Medulla oblongata (tissue), 1 donor: Measurements from ENCODE around the gene ALX4.
A peak's percentile ranks its signal among the peaks of the same experiment; 100 is the strongest.

Source experiments
- DNase-seq: peaks from one replicate; pipeline ENCODE4 v3.0.0-alpha.2; 2015; ENCODE audit errors: extremely low spot score

Gene ALX4

GRCh38 chr11:44300844-44301563 lies 8.9 kb downstream of the ALX4 start:
- no peak for DNase-seq

GRCh38 chr11:44298862-44299261 lies 11.1 kb downstream of the ALX4 start:
- no peak for DNase-seq

GRCh38 chr11:44290208-44290607 lies 19.7 kb downstream of the ALX4 start:
- DNase-seq, result no peak

GRCh38 chr11:44288133-44288526 lies 21.8 kb downstream of the ALX4 start:
- no peak for DNase-seq

- no peak for DNase-seq
These were observed 23.0 kb downstream of the ALX4 start for GRCh38 chr11:44286911-44287310.

- peak; percentile 63 for DNase-seq
These were observed 23.6 kb downstream of the ALX4 start for GRCh38 chr11:44286268-44286880.

GRCh38 chr11:44285756-44286155 lies 24.2 kb downstream of the ALX4 start:
- no peak for DNase-seq

- no peak for DNase-seq
These were observed 27.3 kb downstream of the ALX4 start for GRCh38 chr11:44282620-44283019.

GRCh38 chr11:44281151-44281550 lies 28.8 kb downstream of the ALX4 start:
- no peak for DNase-seq

GRCh38 chr11:44280257-44280656 lies 29.7 kb downstream of the ALX4 start:
- no peak for DNase-seq

GRCh38 chr11:44279483-44279882 lies 30.5 kb downstream of the ALX4 start:
- no peak for DNase-seq

- DNase-seq, result no peak
These were observed 32.5 kb downstream of the ALX4 start for GRCh38 chr11:44277196-44278090.

GRCh38 chr11:44275961-44276550 lies 33.9 kb downstream of the ALX4 start:
- DNase-seq, result no peak

- DNase-seq, result no peak
These were observed 34.7 kb downstream of the ALX4 start for GRCh38 chr11:44275241-44275640.

GRCh38 chr11:44274404-44274803 lies 35.5 kb downstream of the ALX4 start:
- DNase-seq, result no peak

- no peak for DNase-seq
These were observed 38.7 kb downstream of the ALX4 start for GRCh38 chr11:44271286-44271685.

- DNase-seq, result no peak
These were observed 39.3 kb downstream of the ALX4 start for GRCh38 chr11:44270403-44271273.

GRCh38 chr11:44269369-44270351 lies 40.3 kb downstream of the ALX4 start:
- DNase-seq, result no peak

- DNase-seq, result no peak
These were observed 41.3 kb downstream of the ALX4 start for GRCh38 chr11:44268614-44269080.
